Measurements from ENCODE around the gene ZBED5.

GRCh38 chr11:10865837-10866270, 8.0 kb upstream of the ZBED5 start:
- TF ChIP-seq CTCF (IDR thresholded peaks at IDR 0.05 in 2 of 3, conservative IDR thresholded peaks at IDR 0.05 in 1 of 3; ENCODE audit: insufficient read depth in 2 of 3, low read depth in 1 of 3, low read length in 3 of 3) (no peak), MYC (IDR thresholded peaks at IDR 0.05; ENCODE audit: low read depth, low read length) (no peak), MYC (CRISPR knock-in tag; IDR thresholded peaks at IDR 0.05; ENCODE audit: borderline replicate concordance, low read depth) (no peak), SIN3A (IDR thresholded peaks at IDR 0.05; ENCODE audit: borderline replicate concordance in 2 of 2, control insufficient read depth in 1 of 2, low read depth in 2 of 2, low read length in 2 of 2) (no peak), U2AF1 (optimal IDR thresholded peaks at IDR 0.05; ENCODE audit: low read depth, low read length) (no peak), ZNF280B (CRISPR knock-in tag; IDR thresholded peaks at IDR 0.05) (no peak)
